B cell (primary cell): Measurements from ENCODE around the gene COBL. TPM values are rescaled to one million over a fixed set of nuclear protein-coding genes. Genes with fewer than 3 reads are reported as not detected.

Source experiments
- ATAC-seq: fragments of 200-7000 bp; cut with Tn5 transposase; one replicate; pipeline ENCODE4 v1.10.0; 2021; ENCODE audit warnings: low read depth, mild to moderate bottlenecking, moderate number of reproducible peaks, moderate library complexity
- CTCF ChIA-PET: fragments of 350-600 bp; sonication (Branson Sonifier 250); formaldehyde crosslinking; loops from one replicate; lab custom pipeline; 2021; ENCODE audit warnings: antibody characterized with exemption, inconsistent platforms; lab: Charles Lee
- POLR2A ChIA-PET: fragments of 350-600 bp; sonication (Branson Sonifier 250); formaldehyde crosslinking; loops from one replicate; lab custom pipeline; 2021; ENCODE audit warnings: antibody characterized with exemption; lab: Charles Lee
- DNase-seq: peaks from one replicate; pipeline ENCODE4 v3.0.0; 2013
- H2AFZ ChIP-seq: 2 replicates; pipeline ENCODE4 v1.6.1; 2012; ENCODE audit warnings: mild to moderate bottlenecking, low read depth, low read length; ENCODE audit not compliant: insufficient read depth, poor library complexity, severe bottlenecking
- H3K27ac ChIP-seq, 2 donors: 1 replicate in 1 of 2; 2 replicates in 1 of 2; pipeline ENCODE4 v1.5.1; 2012 to 2013; ENCODE audit warnings: low read length in 2 of 2, mild to moderate bottlenecking in 2 of 2, moderate library complexity in 1 of 2
- H3K27me3 ChIP-seq, 4 experiments: fragments of 200-600 bp in 1 of 4; sonication (generic) in 1 of 4; replicated peaks in 1 of 4; 1 replicate in 2 of 4; 2 replicates in 2 of 4; pipeline versions ENCODE4 v1.6.1 to v1.7.0; 2013 to 2016; ENCODE audit warnings: low read length in 3 of 4, mild to moderate bottlenecking in 2 of 4, mixed read lengths in 1 of 4, moderate library complexity in 1 of 4; ENCODE audit not compliant: insufficient read depth in 4 of 4, control insufficient read depth in 3 of 4; ENCODE audit errors: control extremely low read depth in 1 of 4
- H3K36me3 ChIP-seq, 2 experiments: replicated peaks in 1 of 2; 1 replicate in 1 of 2; 2 replicates in 1 of 2; pipeline versions ENCODE4 v1.6.1 to v1.7.1; 2013; ENCODE audit warnings: low read length in 1 of 2; ENCODE audit not compliant: insufficient read depth in 2 of 2, control insufficient read depth in 1 of 2; ENCODE audit errors: control extremely low read depth in 1 of 2, extremely low read depth in 1 of 2
- H3K4me1 ChIP-seq, 2 donors: fragments of 200-600 bp in 1 of 2; sonication (generic) in 1 of 2; 1 replicate in 1 of 2; 2 replicates in 1 of 2; pipeline versions ENCODE4 v1.5.1 to v1.6.1; 2013 to 2017; ENCODE audit warnings: low read length in 2 of 2; ENCODE audit not compliant: control insufficient read depth in 2 of 2, insufficient read depth in 2 of 2
- H3K4me2 ChIP-seq: replicated peaks from 2 replicates; pipeline ENCODE3; 2012; ENCODE audit warnings: mild to moderate bottlenecking, low read depth, low read length; ENCODE audit not compliant: poor library complexity, severe bottlenecking
- H3K4me3 ChIP-seq, 5 experiments: fragments of 200-600 bp in 1 of 5; sonication (generic) in 1 of 5; 1 replicate in 3 of 5; 2 replicates in 2 of 5; pipeline versions ENCODE4 v1.5.1 to v1.7.0; 2011 to 2016; ENCODE audit warnings: low read length in 4 of 5, mild to moderate bottlenecking in 4 of 5, low read depth in 2 of 5, control low read depth in 1 of 5, moderate library complexity in 1 of 5; ENCODE audit not compliant: insufficient read depth in 1 of 5; ENCODE audit errors: control extremely low read depth in 1 of 5, extremely low read depth in 1 of 5
- H3K79me2 ChIP-seq: fragments of 200-600 bp; sonication (generic); one replicate; pipeline ENCODE4 v1.6.0; 2016; ENCODE audit warnings: low read length; ENCODE audit not compliant: control insufficient read depth, insufficient read depth
- H3K9ac ChIP-seq: fragments of 200-600 bp; sonication (generic); 2 replicates; pipeline ENCODE4 v1.6.1; 2017; ENCODE audit warnings: mild to moderate bottlenecking, low read length, moderate library complexity
- H3K9me3 ChIP-seq, 3 donors: one replicate each; pipeline versions ENCODE4 v1.6.1 to v1.7.1; 2013; ENCODE audit warnings: low read length in 2 of 3; ENCODE audit not compliant: control insufficient read depth in 2 of 3, insufficient read depth in 1 of 3; ENCODE audit errors: control extremely low read depth in 1 of 3
- H4K20me1 ChIP-seq: 2 replicates; pipeline ENCODE4 v1.6.0; 2012; ENCODE audit warnings: mild to moderate bottlenecking, low read length; ENCODE audit not compliant: insufficient read depth, control insufficient read depth, poor library complexity, severe bottlenecking
- H3K27ac Mint-ChIP-seq: one replicate; pipeline ENCODE4 v1.8.0; 2021; ENCODE audit warnings: mixed read lengths
- H3K27me3 Mint-ChIP-seq: one replicate; pipeline ENCODE4 v1.8.0; 2021; ENCODE audit warnings: mixed read lengths
- H3K4me1 Mint-ChIP-seq: one replicate; pipeline ENCODE4 v1.8.0; 2021; ENCODE audit warnings: mixed read lengths
- H3K4me3 Mint-ChIP-seq: one replicate; pipeline ENCODE4 v1.8.0; 2021; ENCODE audit warnings: mixed read lengths
- H3K9me3 Mint-ChIP-seq: one replicate; pipeline ENCODE4 v1.8.0; 2022; ENCODE audit warnings: mixed read lengths; ENCODE audit not compliant: insufficient read depth
- CTCF ChIP-seq: fragments of 200-600 bp; IDR thresholded peaks from one replicate; pipeline ENCODE4 v1.8.0; 2022; ENCODE audit warnings: antibody characterized with exemption, mild to moderate bottlenecking
- EZH2 ChIP-seq: IDR thresholded peaks from 2 replicates; pipeline ENCODE4 v1.6.1; 2012; ENCODE audit warnings: borderline replicate concordance, low read depth, mild to moderate bottlenecking, moderate library complexity, low read length; ENCODE audit not compliant: insufficient read depth, poor library complexity, severe bottlenecking
- WGBS: methylation state at CpG from one replicate; pipeline ENCODE4 v1.1.5; 2013; ENCODE audit warnings: missing lambda C conversion rate; ENCODE audit not compliant: insufficient coverage; 5-methylcytosine and 5-hydroxymethylcytosine counted together
- intact Hi-C: fragments of 100-400 bp; cut with micrococcal nuclease; formaldehyde crosslinking; loops from one replicate; pipeline ENCODE4 v1.10.0; 2022
- polyA plus RNA-seq: library from polyadenylated mRNA; depleted of rRNA; stranded (reverse); fragments of >200 nt; gene quantifications from 2 replicates; pipeline ENCODE4 v1.2.3, GENCODE V29; 2012
- total RNA-seq, 2 donors: library from RNA; stranded (reverse); fragments of 120-200 nt in 1 of 2; gene quantifications; 1 replicate in 1 of 2; 2 replicates in 1 of 2; pipeline versions ENCODE4 v1.2.3 to v1.2.4, GENCODE V29; 2013 to 2022

Gene COBL
- total and polyA plus RNA-seq, 2 donors (not counting 1 experiment from before 2014, with no cell fraction given), result not detected

- DNase-seq (no peak), ATAC-seq (no peak)
- Mint-ChIP-seq H3K27ac (no peak overlapping the region), H3K27me3 (peaks cover 4% of the 10 kb centered on the region), H3K4me1 (peaks cover 10% of the 10 kb centered on the region), H3K9me3 (no peaks in the 10 kb centered on the region), H3K4me3 (no peak overlapping the region)
- H3K27me3 ChIP-seq, result no peaks in the 10 kb centered on the region
- intact Hi-C loops, result no loop called here
- peaks cover 0 to 3% of the 10 kb centered on the region in 2 donors for H3K4me1 ChIP-seq
- H3K9me3 ChIP-seq, result no peaks in the 10 kb centered on the region
- no peak for TF ChIP-seq EZH2
- TF ChIP-seq CTCF, result no peak
- no peak overlapping the region for H2AFZ ChIP-seq
- 72% methylated on average over 4 of the region's 4 CpGs for WGBS
- H3K4me3 ChIP-seq, result no peak overlapping the region
- no peaks in the 10 kb centered on the region for H4K20me1 ChIP-seq
- H3K4me2 ChIP-seq, result no peak overlapping the region
- ChIA-PET POLR2A (no interaction called here), CTCF (no interaction called here)
- no peak overlapping the region for H3K9ac ChIP-seq
- H3K27ac ChIP-seq, result no peak overlapping the region
- no peaks in the 10 kb centered on the region for H3K79me2 ChIP-seq
- H3K36me3 ChIP-seq, result no peaks in the 10 kb centered on the region
Observed at GRCh38 chr7:51124321-51124720, 192.3 kb downstream of the COBL start.

GRCh38 chr7:51123322-51124019 lies 193.1 kb downstream of the COBL start:
- no peak overlapping the region for H2AFZ ChIP-seq
- ChIA-PET CTCF (no interaction called here), POLR2A (no interaction called here)
- ATAC-seq (no peak), DNase-seq (no peak)
- H3K4me1 ChIP-seq, result peaks cover 0 to 3% of the 10 kb centered on the region in 2 donors
- no peak overlapping the region for H3K9ac ChIP-seq
- H3K4me1 Mint-ChIP-seq, result peaks cover 10% of the 10 kb centered on the region
- H3K4me3 Mint-ChIP-seq, result no peak overlapping the region
- H3K27ac Mint-ChIP-seq, result no peak overlapping the region
- no peak overlapping the region for H3K27ac ChIP-seq
- no peak overlapping the region for H3K4me2 ChIP-seq
- no peaks in the 10 kb centered on the region for H4K20me1 ChIP-seq
- WGBS, result 100% methylated on average over 2 of the region's 3 CpGs
- intact Hi-C loops, result no loop called here
- no peaks in the 10 kb centered on the region for H3K79me2 ChIP-seq
- H3K4me3 ChIP-seq, result no peak overlapping the region
- H3K36me3 ChIP-seq, result no peaks in the 10 kb centered on the region
- no peaks in the 10 kb centered on the region for H3K27me3 ChIP-seq
- TF ChIP-seq EZH2 (no peak), CTCF (no peak)
- no peaks in the 10 kb centered on the region for H3K9me3 ChIP-seq
- H3K27me3 Mint-ChIP-seq, result peaks cover 4% of the 10 kb centered on the region
- no peaks in the 10 kb centered on the region for H3K9me3 Mint-ChIP-seq
